Measurements from ENCODE around the gene AP1S3.

Gene AP1S3

GRCh38 chr2:223712642-223713041 lies 124.7 kb downstream of the AP1S3 start:
- no peak for DNase-seq

- no peak for DNase-seq
Measured at GRCh38 chr2:223711596-223712326, 125.6 kb downstream of the AP1S3 start.
